Stimulated activated CD8-positive, alpha-beta memory T cell treated with anti-CD3 and anti-CD28 coated beads, Interleukin-2, amount 100 ng/mL, for 1 hour (primary cell): ENCODE results near the gene KRT37.
"Not testable (repeated sequence)": the region's sequence is repeated elsewhere in the genome, so short reads cannot be mapped to it uniquely, and the experiment has no call there.

Source experiments
- DNase-seq, 2 donors: peaks; one replicate each; pipeline ENCODE4 v3.0.0-alpha.2; 2020; ENCODE audit warnings: low read depth in 2 of 2

The KRT37 gene

DNA sequence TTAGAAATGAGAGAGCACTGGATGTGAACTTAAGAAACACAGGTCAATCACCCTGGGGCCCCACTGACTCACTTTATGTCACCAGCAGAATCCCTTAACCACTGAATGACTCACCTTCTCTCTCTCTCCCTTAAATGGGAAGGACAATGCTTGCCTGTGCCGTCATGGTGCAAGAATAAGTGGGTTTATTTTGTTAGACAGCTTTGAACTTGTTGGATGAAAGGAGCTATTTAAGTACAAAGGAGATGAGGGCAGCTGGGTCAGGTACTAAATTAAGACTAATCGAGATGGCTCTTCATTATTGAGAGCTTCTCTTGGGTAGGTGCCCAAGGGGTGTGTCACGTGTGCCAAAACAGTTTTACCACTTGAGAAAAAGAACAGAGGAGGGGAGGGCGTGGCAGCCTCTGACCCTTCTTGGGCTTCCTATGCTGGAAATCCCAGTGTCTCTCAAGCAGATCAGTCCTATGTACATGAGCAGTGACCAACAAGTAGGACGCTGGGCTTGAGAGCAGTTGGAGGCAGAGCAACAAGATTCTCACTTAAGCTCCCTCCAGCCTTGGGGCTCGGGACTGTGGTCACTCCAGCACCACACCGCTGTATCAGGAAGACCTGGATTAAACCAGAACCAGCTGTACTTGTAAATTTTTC is 20.2 kb downstream of the KRT37 start:
- no peak for DNase-seq

DNA sequence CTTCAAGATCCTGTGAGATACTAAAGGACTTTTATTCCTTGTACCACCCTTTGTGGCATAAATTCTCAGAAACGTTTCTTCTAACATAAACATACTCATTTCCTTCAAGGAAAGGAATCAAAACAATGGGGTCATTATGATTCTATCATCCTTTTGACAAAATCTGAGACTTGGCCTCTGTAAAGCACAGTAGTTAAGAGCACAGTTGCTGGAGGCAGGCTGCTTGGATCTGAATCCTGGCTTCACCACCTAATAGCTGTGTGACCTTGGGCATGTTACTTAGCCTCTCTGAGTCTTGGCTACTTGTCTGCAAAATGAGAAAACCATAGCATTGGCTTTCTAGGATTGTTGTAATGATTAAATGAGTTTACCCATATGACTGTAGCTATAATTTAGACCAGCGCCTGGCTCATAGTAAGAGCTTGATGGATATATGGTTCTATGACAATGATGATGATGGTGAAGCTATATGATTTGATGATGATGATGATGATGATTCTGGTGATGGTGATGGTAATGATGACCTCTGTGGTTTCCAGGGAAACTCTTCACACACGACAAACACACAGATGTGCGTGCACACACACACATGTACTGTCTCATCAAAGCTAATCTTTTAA is 20.9 kb downstream of the KRT37 start:
- DNase-seq: no peak

DNA sequence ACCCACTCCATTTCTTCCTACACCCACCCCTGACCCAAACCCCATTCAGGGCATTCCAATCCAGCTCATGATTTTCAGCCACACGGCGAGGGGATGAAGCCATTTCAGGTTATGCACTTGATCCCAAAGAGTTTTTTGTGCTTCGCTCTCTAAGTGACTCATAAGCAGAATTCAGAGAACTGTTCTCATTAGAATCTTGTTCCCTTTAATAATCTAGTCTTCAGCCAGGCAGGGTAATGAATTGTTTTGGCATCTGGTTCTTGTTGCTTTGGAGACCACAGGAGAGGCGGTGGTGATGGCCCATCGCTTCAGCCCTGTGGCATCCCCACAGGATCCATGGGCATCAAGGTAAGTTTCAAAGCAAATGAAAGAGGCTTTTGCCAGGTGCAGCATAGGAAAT is 22.2 kb downstream of the KRT37 start:
- DNase-seq: no peak

DNA sequence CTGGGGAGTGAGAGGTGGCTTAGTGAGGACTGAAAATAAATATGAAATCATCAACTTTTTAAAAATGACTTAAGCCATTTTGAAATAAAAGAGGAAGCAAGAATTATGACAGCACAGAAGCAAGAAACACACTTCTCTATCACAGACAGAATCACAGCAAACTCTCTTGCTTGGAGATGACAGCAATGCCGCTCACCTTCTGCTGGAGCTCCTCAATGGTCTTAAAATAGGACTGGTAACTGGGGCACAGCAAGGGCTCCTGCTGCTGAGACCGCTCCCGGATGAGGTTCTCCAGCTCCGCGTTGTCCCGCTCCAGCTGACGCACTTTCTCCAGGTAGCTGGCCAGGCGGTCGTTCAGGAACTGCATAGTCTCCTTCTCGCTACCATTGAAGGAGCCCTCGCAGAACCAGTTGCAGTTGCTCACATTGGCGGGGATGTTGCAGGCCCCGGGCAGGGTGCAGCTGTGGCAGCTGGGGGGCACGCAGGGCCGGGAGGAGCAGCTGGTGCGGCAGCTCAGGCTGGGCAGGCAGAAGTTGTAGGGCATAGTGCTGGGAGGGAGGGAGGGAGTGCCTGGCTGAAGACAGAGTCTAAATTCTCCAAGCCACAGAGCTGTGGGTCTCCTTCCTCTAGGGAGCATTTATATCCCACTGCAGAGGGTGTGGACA is 27.3 kb downstream of the KRT37 start, which contains the start of gene KRT31:
TSS of gene KRT31 (minus strand) at position 613 of the 665 bp plus-strand sequence. CDS start at position 544, 69 bp downstream.
- no peak for DNase-seq

DNA sequence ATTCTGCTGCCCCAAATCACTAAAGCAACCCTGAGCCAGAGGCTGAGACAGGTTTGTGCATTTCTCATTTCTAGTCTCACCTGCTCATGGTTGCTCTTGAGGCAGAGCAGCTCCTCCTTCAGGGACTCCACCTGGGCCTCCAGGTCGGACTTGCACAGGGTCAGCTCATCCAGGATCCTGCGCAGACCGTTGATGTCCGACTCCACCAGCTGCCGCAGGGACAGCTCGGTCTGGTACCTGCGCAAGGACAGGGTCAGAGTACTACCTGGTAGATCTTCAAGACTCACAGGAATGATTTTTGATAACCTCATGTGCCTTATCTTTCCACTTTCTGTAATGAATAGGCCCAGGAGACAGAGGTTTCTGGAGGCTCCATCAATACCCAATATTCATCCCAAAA is 28.0 kb downstream of the KRT37 start:
- no peak for DNase-seq

DNA sequence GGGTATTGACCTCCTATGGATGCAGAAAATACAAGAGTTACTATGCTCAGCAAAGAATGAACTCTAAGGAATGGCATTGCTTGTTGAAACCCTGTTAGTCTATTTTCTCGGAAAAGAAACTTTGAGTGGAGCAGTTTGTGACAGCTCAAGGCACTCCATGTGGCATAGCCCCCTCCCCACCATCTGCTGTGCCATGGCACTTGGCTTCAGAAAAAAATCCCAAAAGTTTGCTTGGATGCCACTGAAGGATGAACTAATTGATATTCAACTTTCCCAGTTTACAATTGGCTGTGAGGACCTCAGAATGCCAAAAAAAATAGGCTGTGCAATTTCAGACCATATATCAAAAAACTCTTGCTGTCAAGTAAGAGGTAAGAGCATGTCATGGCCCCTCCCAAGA is 28.8 kb downstream of the KRT37 start:
- no peak for DNase-seq

DNA sequence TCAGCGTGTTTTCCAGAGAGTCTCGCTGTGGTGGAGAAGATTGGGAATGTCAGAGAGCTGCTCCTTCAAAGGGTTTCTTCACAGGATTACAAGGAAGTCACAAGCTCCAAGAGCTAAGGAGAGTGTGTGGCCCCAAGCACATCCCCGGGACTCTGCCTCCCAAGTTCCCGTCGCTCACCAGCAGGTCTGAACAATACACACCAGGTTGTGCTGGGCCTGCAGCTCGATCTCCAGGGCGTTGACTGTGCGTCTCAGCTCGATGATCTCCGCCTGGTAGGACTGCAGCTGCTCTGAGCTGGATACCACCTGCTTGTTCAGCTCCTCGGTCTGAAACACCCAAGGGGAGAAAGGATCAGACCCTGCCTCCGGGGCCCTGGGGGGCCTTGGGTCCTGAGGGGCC is 29.3 kb downstream of the KRT37 start:
- not testable (repeated sequence) for DNase-seq

DNA sequence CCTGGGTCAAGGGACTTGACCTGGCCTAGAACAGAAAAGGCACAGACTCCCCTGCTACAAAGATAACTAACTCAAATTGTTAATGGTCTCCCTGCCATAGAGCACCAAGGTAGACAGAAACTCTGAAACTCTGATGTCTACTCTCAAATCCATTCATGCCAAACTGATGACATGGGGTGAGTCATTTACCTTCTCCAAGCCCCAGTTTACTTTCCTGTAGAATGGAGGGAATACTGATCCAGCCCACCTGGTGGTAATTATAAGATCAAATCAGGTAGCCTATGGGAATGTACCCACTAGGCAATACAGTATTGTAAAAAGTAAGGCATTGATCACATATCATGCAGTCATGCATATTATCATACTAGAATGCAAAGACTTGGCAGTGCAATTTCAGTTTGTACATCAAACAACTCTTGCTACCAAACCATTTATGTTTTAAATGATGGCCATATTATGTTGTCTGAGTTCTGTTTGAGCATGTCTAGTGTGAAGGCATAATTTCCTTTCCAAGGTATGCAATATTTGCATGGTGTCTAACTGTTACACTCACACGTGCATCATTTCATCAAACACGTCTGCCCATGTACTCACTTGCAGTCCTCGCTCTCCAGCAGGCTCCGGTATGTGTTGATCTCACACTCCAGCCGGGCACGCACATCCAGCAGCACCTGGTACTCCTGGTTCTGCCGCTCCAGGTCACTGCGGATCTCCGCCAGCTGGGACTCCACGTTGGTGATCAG is 30.0 kb downstream of the KRT37 start:
- no peak for DNase-seq

DNA sequence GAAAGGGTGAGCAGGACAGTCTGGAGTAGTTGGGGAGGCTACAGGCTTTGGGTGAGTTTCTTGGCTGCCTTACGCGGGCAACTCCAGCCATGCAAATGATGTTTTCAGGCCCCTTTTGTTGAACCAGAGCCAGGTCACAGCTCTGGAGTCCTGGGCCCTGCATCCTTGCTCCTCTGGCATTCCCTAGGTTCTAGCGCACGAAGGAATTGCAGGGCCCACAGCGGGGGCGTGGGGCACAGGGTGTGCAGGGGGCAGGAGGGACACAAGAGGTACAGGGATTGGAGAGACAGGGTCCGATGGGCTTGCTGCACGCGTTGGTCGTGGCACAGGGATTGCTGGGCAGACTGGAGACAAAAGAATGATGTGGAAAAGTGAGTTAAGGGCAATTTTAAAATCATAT is 30.6 kb downstream of the KRT37 start:
- DNase-seq: no peak

DNA sequence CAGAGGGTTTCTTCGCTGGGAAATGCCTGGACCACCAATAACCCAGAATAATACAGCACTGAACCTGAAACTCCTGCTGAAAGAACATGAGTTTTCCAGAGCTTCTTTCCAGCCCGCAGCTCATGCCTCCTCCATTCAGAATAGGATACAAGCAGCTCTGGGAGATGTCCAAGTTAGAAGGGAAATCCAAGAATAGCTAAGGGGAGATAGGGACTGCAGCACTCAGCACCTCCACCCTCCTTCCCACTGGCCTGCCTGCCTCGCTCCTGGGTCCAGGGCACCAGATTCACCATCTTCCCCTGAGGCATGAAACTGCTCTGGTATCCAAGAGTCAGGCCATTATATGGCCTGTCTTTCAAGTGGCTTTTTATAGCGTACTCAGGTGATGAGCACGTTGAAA is 31.1 kb downstream of the KRT37 start:
- no peak for DNase-seq

DNA sequence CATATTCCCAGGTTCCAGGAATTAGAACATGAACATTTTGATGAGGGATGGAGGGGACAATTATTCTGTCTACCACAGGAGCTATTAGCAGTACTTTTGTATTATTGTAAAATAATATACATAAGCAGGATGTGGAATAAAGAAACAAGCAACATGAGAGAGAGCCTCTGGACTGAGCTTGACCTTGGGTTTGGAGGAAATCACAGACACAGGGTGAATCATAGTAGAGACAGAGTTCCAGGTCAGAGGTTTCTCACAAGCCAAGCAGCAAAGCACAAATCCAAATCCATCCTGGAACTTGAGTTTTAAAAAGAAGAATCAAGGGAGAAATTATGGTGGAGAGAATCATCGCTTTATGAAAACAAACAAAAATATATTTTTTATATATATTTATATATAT is 32.1 kb downstream of the KRT37 start:
- no peak for DNase-seq

DNA sequence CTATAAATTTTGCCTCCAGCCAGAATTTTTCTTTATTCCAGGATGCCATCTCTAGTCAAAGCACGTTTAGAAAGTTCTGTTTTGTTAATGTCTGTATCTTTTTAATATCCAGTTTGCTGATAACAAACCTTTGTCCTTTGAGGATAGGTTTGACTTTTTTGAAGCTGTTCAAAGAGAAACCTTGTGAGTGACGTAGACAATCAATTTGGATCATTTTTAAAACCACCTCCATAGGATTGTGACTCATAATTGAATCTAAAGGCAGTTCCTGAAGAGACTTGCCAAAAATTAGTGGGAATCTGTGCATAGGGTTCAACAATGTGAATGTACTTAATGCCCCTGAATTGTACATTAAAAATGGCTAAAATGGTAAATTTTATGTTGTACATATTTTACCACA is 32.9 kb downstream of the KRT37 start:
- no peak for DNase-seq

DNA sequence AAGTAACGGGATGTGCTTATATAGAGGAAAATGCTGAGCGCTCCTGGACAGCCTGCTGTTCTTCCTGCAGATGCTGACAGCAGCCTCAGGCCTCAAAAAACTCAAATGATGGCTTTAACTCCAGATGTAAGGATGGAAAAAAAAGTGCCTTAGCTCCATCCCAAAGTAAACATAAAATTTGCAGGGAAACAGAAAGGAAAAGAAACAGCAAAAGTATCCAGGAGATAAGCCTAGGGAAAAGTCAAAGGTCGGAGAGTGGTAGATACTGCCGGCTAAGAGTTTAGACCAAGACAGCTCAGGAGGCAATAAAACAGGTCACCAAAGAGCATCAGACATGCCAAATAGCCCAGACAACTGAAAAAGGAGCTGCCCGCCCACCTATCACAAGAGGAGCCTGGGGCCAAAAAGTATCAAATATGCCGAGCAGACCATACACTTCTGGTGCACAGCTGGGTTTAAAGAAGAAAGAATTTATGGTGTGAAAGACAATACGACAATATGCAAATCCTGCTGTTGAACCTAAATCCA is 33.9 kb downstream of the KRT37 start:
- DNase-seq: no peak

DNA sequence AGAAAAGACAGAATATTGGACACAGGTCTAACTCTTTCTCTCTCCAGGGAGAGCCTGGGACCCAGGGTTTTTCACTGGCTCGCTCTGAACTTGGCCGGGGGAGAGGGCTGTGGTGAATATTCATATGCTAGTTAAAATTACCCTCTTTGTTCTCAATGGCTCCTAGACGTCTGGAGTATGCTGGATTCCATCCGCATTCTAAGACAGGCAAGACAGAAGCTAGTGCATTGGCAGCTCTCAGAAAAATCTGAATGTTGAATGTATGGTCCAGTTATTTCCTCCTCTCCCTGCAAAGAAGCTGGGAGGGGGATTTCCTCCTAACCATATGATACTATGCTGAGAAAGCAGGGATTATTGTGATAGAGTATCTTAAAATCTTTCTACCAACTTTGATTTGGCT is 36.7 kb downstream of the KRT37 start:
- DNase-seq: no peak

DNA sequence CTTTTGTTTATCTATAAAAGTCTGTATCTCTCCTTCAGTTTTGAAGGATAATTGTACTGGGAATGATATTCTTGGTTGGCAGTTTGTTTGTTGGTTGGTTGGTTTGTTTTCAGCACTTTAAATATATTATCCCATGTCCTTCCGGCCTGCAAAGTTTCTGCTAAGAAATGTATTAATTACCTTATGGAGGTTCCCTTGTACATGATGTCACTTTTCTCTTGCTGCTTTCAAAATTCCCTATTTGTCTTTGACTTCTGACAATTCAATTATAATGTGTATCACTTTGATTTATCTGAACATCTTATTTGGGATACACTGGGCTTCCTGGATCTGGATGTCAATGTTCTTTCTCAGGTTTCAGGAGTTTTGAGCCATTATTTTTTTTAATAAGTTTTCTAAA is 38.2 kb downstream of the KRT37 start:
- DNase-seq: no peak

DNA sequence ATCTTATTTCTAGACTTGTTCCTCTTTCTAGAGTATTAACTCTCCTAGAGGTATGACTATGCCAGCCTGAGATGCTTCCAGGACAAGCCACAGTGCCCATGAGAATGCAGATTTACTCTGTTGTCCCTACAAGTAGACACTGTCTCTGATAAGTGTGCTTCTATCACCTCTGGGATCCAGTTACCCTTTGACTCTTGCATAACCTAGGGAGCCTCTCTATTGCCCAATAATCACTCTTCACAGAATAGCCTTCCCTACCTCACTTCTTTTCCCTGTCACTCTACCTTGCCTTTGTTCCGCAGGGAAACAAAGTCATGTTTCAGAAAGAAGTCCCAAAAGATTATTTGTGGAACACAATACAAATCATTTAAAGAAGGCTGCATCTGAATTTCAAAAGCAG is 40.7 kb downstream of the KRT37 start:
- DNase-seq: no peak

DNA sequence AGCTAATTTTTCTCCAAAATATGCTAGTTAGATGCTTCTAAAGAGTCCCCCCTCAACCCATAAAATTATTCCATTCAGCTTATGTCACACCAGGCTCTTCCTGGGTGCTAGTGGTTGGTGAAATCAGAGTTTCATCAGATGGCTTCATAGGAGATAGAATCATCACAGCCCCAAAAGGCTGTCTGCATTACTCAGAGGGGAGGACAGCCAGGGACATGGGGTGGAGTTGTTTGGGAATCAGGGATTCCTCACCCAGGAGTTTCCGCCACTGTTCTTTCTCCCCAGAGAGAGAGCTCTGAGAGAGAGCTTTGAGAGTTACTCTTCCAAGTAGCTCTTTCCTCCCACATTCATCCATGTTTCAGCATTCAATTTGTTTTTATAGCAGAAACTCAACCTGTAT is 42.0 kb downstream of the KRT37 start:
- no peak for DNase-seq

DNA sequence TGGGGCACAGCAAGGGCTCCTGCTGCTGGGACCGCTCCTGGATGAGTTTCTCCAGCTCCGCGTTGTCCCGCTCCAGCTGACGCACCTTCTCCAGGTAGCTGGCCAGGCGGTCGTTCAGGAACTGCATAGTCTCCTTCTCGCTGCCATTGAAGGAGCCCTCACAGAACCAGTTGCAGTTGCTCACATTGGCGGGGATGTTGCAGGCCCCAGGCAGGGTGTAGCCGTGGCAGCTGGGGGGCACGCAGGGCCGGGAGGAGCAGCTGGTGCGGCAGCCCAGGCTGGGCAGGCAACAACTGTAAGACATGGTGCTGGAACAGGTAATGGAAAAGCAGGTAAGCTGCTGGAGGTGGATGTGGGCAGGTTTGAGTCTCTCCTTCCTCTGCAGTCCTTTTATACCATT is 42.4 kb downstream of the KRT37 start, which contains the start of gene KRT34:
TSS of gene KRT34 (minus strand) at position 364 of the 400 bp plus-strand sequence. CDS start at position 304, 60 bp downstream.
- DNase-seq: not testable (repeated sequence)

DNA sequence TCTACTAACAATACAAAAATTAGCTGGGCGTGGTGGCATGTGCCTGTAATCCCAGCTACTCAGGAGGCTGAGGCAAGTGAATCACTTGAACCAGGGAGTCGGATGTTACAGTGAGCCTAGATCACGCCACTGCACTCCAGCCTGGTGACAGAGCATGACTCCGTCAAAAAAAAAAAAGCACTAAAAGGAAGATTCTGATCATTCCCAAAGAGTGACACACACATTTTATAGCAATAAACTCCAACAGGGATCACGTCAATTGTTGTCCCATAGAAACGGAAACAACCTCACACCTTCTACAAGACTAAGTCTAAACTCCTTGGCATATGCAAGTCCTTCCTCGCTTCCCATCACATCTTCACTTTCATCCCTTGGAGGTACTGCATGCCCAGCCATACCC is 44.3 kb downstream of the KRT37 start:
- DNase-seq: not testable (repeated sequence)

DNA sequence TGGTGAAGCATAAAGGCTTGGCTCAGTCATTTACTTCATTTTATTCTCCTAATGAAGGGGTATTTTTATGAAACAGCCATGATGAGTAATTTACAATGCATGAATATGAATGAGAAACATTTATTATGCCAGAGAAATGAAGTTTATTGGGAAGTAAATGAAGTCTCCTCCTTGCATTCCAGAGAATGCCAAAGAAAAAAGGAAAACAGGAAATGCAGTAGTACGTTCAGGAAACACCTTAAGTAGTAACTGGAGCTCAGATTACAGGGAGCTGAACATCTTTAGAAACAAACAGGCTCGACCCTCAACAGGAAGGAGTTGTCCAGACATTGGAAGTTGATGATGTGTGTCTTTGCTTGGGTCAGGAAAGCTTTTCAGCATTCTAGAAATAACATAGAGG is 46.8 kb downstream of the KRT37 start:
- no peak for DNase-seq
